ENCODE data around the gene PDE6C.

GRCh38 chr10:93572606-93573005 is 39.7 kb upstream of the PDE6C start:
- TF ChIP-seq CTCF (IDR thresholded peaks at IDR 0.05), result no peak
- no peak for TF ChIP-seq POLR2A (IDR thresholded peaks at IDR 0.05)
